Astrocyte (in vitro differentiated cells and primary cell): ENCODE measurements around the gene PPP1R12C. TPM values are rescaled to one million over a fixed set of nuclear protein-coding genes. Genes with fewer than 3 reads are reported as not detected.

Experiments
- DNase-seq: peaks from one replicate; pipeline ENCODE4 v3.0.0-alpha.2; 2010; ENCODE audit warnings: low read depth
- FAIRE-seq: peaks from 2 replicates; lab custom pipeline; 2011; peaks lifted over from hg19 to GRCh38; lab: Jason Lieb, UNC
- H2AFZ ChIP-seq: 2 replicates; pipeline ENCODE4 v1.6.0; 2012; ENCODE audit warnings: low read depth, low read length, inconsistent platforms
- H3K27ac ChIP-seq: 2 replicates; pipeline ENCODE4 v1.5.1; 2011; ENCODE audit warnings: low read depth, low read length, inconsistent platforms
- H3K27me3 ChIP-seq: 2 replicates; pipeline ENCODE4 v1.6.0; 2011; ENCODE audit warnings: low read length, inconsistent platforms; ENCODE audit not compliant: insufficient read depth
- H3K36me3 ChIP-seq: 2 replicates; pipeline ENCODE4 v1.5.1; 2011; ENCODE audit warnings: low read length, inconsistent platforms; ENCODE audit not compliant: insufficient read depth
- H3K4me1 ChIP-seq: 2 replicates; pipeline ENCODE4 v1.5.1; 2011; ENCODE audit warnings: low read length, inconsistent platforms; ENCODE audit not compliant: insufficient read depth
- H3K4me2 ChIP-seq: 2 replicates; pipeline ENCODE4 v1.6.0; 2012; ENCODE audit warnings: low read length, inconsistent platforms
- H3K4me3 ChIP-seq: 2 replicates; pipeline ENCODE4 v1.5.1; 2011; ENCODE audit warnings: low read depth, mild to moderate bottlenecking, low read length, inconsistent platforms; ENCODE audit not compliant: insufficient read depth
- H3K79me2 ChIP-seq: 2 replicates; pipeline ENCODE4 v1.6.0; 2012; ENCODE audit warnings: mild to moderate bottlenecking, low read length, inconsistent platforms; ENCODE audit not compliant: insufficient read depth
- H3K9ac ChIP-seq: 2 replicates; pipeline ENCODE4 v1.6.0; 2012; ENCODE audit warnings: mild to moderate bottlenecking, low read length, inconsistent platforms
- H3K9me3 ChIP-seq: 2 replicates; pipeline ENCODE4 v1.5.1; 2012; ENCODE audit warnings: low read depth, mild to moderate bottlenecking, low read length, inconsistent platforms; ENCODE audit not compliant: insufficient read depth
- H4K20me1 ChIP-seq: 2 replicates; pipeline ENCODE4 v1.6.0; 2012; ENCODE audit warnings: low read length, inconsistent platforms; ENCODE audit not compliant: insufficient read depth
- H3K27ac Mint-ChIP-seq: one replicate; pipeline ENCODE4 v1.8.0; 2021; ENCODE audit warnings: mild to moderate bottlenecking, mixed read lengths; ENCODE audit not compliant: unreplicated experiment
- H3K27me3 Mint-ChIP-seq: one replicate; pipeline ENCODE4 v1.8.0; 2021; ENCODE audit warnings: low read depth, mixed read lengths; ENCODE audit not compliant: unreplicated experiment
- H3K36me3 Mint-ChIP-seq: one replicate; pipeline ENCODE4 v1.8.0; 2021; ENCODE audit warnings: low read depth, mixed read lengths; ENCODE audit not compliant: unreplicated experiment
- H3K4me1 Mint-ChIP-seq: one replicate; pipeline ENCODE4 v1.8.0; 2021; ENCODE audit warnings: low read depth, mixed read lengths; ENCODE audit not compliant: unreplicated experiment
- H3K4me3 Mint-ChIP-seq: one replicate; pipeline ENCODE4 v1.8.0; 2021; ENCODE audit warnings: mild to moderate bottlenecking, moderate library complexity, mixed read lengths; ENCODE audit not compliant: unreplicated experiment
- H3K9me3 Mint-ChIP-seq: one replicate; pipeline ENCODE4 v1.8.0; 2021; ENCODE audit warnings: mild to moderate bottlenecking, mixed read lengths; ENCODE audit not compliant: unreplicated experiment
- EZH2 ChIP-seq: IDR thresholded peaks from 2 replicates; pipeline ENCODE4 v1.6.1; 2012; ENCODE audit warnings: mild to moderate bottlenecking, low read length, inconsistent platforms; ENCODE audit not compliant: insufficient read depth
- total RNA-seq: library from RNA; stranded (reverse); gene quantifications from 2 replicates; pipeline ENCODE4 v1.2.1, GENCODE V29; 2021
- TF ChIP-seq, protein P1 (sequence below): IDR thresholded peaks from 2 replicates; pipeline ENCODE4 v1.5.1; 2011; ENCODE audit warnings: low read depth, mild to moderate bottlenecking, inconsistent platforms, low read length, moderate library complexity; ENCODE audit not compliant: insufficient read depth

PPP1R12C gene
- total RNA-seq, 1 donor from 2014 or later: 86.2 TPM

DNA sequence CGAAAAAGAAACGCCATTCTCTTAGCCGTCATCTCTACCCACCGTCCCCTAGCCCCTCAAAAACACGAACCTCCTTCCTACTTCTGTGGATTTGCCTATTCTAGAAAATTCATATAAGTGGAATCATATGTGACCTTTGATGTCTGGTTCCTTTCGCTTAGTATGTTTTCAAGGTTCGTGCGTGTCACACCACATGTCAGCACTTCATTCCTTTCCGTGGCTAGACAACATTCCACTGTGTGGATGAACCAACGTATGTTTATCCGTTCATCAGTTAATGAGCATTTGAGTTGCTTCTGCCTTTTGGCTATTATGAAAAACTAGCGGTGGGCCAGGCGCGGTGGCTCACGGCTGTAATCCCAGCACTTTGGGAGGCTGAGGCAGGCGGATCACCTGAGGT lies 14.0 kb upstream of the PPP1R12C start:
- TF ChIP-seq EZH2: no peak
- TF ChIP-seq, protein P1, sequence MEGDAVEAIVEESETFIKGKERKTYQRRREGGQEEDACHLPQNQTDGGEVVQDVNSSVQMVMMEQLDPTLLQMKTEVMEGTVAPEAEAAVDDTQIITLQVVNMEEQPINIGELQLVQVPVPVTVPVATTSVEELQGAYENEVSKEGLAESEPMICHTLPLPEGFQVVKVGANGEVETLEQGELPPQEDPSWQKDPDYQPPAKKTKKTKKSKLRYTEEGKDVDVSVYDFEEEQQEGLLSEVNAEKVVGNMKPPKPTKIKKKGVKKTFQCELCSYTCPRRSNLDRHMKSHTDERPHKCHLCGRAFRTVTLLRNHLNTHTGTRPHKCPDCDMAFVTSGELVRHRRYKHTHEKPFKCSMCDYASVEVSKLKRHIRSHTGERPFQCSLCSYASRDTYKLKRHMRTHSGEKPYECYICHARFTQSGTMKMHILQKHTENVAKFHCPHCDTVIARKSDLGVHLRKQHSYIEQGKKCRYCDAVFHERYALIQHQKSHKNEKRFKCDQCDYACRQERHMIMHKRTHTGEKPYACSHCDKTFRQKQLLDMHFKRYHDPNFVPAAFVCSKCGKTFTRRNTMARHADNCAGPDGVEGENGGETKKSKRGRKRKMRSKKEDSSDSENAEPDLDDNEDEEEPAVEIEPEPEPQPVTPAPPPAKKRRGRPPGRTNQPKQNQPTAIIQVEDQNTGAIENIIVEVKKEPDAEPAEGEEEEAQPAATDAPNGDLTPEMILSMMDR: no peak
- Mint-ChIP-seq H3K4me3 (no peak overlapping the region), H3K9me3 (no peaks in the 10 kb centered on the region), H3K36me3 (no peaks in the 10 kb centered on the region), H3K4me1 (no peaks in the 10 kb centered on the region), H3K27ac (no peak overlapping the region), H3K27me3 (peaks cover 23% of the 10 kb centered on the region)
- Histone ChIP-seq H4K20me1 (no peaks in the 10 kb centered on the region), H3K4me2 (no peak overlapping the region), H3K9me3 (no peaks in the 10 kb centered on the region), H3K79me2 (no peaks in the 10 kb centered on the region), H3K27me3 (peaks cover 3% of the 10 kb centered on the region), H3K4me3 (no peak overlapping the region), H3K4me1 (no peaks in the 10 kb centered on the region), H3K9ac (no peak overlapping the region), H3K36me3 (no peaks in the 10 kb centered on the region), H3K27ac (no peak overlapping the region), H2AFZ (no peak overlapping the region)
- FAIRE-seq: no peak
- DNase-seq: no peak

- TF ChIP-seq, protein P1: no peak
- no peak for TF ChIP-seq EZH2
- peak overlapping the region; percentile 93 for H3K4me2 ChIP-seq
These were observed 1.6 kb upstream of the PPP1R12C start for GRCh38 chr19:55119053-55119452.

GRCh38 chr19:55118401-55118991 lies 1.1 kb upstream of the PPP1R12C start:
- peaks cover 36% of the 10 kb centered on the region for H3K79me2 ChIP-seq
- peaks cover 35% of the 10 kb centered on the region for H4K20me1 ChIP-seq
- no peaks in the 10 kb centered on the region for H3K27me3 ChIP-seq
- Mint-ChIP-seq H3K27ac (peak overlapping the region; percentile 99), H3K4me3 (peak overlapping the region; percentile 94), H3K4me1 (peaks cover 10% of the 10 kb centered on the region), H3K27me3 (peaks cover 8% of the 10 kb centered on the region), H3K9me3 (peaks cover 3% of the 10 kb centered on the region), H3K36me3 (peaks cover 3% of the 10 kb centered on the region)
- FAIRE-seq (no peak), DNase-seq (no peak)
- no peaks in the 10 kb centered on the region for H3K9me3 ChIP-seq
- H3K4me3 ChIP-seq: peak overlapping the region; percentile 63
- peak overlapping the region; percentile 77 for H3K9ac ChIP-seq
- no peak for TF ChIP-seq EZH2
- TF ChIP-seq, protein P1: no peak
- H2AFZ ChIP-seq: peak overlapping the region; percentile 86
- peaks cover 31% of the 10 kb centered on the region for H3K4me1 ChIP-seq
- H3K4me2 ChIP-seq: peak overlapping the region; percentile 93
- H3K27ac ChIP-seq: peak overlapping the region; percentile 59
- no peaks in the 10 kb centered on the region for H3K36me3 ChIP-seq

More at GRCh38 chr19:55119053-55119452, 1.6 kb upstream of the PPP1R12C start:
- Histone ChIP-seq H4K20me1 (peaks cover 30% of the 10 kb centered on the region), H3K9me3 (no peaks in the 10 kb centered on the region), H3K27ac (no peak overlapping the region), H3K4me3 (no peak overlapping the region), H3K79me2 (peaks cover 31% of the 10 kb centered on the region), H3K36me3 (no peaks in the 10 kb centered on the region), H3K27me3 (no peaks in the 10 kb centered on the region), H3K9ac (no peak overlapping the region), H3K4me1 (peaks cover 26% of the 10 kb centered on the region), H2AFZ (peak overlapping the region; percentile 86)
- peak overlapping the region; percentile 84 for H3K27ac Mint-ChIP-seq
- peaks cover 14% of the 10 kb centered on the region for H3K27me3 Mint-ChIP-seq
- H3K4me3 Mint-ChIP-seq: peak overlapping the region; percentile 94
- no peak for FAIRE-seq
- H3K4me1 Mint-ChIP-seq: peaks cover 7% of the 10 kb centered on the region
- peaks cover 3% of the 10 kb centered on the region for H3K9me3 Mint-ChIP-seq
- peaks cover 3% of the 10 kb centered on the region for H3K36me3 Mint-ChIP-seq
- no peak for DNase-seq
